Renal cortical epithelial cell (primary cell): ENCODE measurements around the gene SETD1B. TPM values are rescaled to one million over a fixed set of nuclear protein-coding genes. Genes with fewer than 3 reads are reported as not detected.
"Not testable (repeated sequence)": the region's sequence is repeated elsewhere in the genome, so short reads cannot be mapped to it uniquely, and the experiment has no call there.

Experiments used
- DNase-seq: peaks from one replicate; pipeline ENCODE4 v3.0.0-alpha.2; 2011; ENCODE audit warnings: low read depth
- total RNA-seq: library from RNA; depleted of rRNA; stranded (reverse); fragments of >200 nt; gene quantifications from 2 replicates; pipeline ENCODE4 v1.2.3, GENCODE V29; 2014

The SETD1B gene
- total RNA-seq, 1 donor from 2014 or later, result 11.9 TPM

DNA sequence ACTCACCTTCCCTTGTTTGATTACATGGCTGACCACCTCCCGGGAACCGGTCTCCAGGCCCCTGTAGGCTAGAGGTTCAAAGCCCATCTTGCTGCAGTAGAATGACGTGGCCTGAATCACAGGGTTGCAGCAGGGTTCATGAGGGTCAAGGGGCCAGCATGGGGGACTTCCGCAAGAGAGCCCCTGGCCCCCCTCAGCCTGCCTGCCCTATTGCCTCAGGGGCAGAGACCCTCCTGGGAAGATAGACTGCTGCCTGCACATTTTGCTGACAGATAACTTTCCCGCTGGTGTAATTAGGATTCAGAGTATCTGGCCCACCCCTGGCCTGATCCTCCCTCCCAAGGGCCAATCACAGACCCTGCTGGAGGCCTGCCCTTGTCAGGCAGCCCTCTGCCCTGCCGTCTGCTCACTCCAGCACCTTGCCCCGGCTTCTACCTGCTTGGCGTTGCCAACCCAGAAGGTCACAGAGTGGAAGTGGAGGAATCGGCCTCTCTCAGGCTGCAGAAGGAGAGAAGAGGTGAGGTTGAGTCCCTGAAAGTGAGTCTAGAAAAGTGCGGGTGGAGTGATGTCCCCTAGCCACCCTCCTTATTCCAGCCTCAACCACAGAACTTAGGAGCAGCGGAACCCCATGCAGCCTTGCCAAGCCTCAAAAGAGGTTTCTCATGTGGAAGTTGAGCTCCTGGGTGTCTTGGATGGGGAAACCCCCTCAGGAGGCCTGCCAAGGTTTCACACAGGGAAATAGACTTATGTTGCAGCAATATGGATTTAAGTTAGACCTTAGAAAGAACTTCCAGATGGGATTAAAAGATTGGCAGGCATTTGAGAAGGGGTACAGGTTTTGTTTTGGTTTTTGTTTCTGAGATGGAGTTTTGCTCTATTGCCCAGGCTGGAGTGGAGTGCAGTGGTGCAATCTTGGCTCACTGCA lies 53.8 kb downstream of the SETD1B start:
- DNase-seq, result peak; percentile 23

GRCh38 chr12:121858318-121858661 lies 54.5 kb downstream of the SETD1B start:
- DNase-seq, result no peak

DNA sequence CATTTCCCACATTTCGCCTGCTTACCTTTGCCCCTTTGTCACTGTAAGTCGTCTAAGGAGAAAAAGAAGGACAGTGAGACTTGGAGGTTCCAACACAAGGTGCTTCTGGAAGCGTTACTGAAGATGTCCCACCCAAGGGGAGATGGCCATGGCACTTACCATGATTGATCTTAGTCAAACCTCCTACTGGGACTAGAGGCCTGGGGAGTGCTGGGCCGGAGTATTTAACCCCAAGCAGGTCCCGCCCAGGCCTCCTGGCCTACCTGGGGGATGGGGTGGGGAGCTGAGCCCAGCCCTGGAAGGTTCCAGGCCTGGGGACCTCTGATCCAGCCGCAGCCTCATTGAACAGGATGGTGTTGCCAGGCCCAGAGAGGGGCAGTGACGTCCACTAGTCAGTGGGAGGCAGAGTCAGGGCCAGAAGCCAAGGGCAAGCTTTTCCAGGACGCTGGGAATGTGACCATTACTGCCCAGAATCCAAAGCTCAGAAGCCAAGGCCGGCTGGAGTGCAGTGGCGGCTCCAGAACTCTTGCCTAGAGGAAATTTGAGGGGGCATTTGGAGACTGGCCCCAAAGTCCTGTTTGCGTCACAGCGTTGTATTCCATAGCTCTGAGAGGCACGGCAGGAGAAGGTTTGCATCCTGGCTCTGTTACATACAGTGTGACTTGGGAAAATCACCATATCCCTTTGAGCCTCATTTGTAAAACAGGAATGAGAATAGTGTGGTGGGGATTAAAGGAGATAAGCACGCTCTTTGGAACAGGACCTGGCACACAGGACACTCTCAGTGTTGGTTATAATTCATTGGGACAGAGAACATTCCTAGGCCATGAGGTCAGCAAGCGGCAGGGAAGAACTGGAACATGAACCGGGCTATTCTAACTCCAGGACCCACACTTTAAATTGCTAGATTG lies 55.1 kb downstream of the SETD1B start, which contains the start of gene HPD:
HPD (minus strand) TSS at position 198 of the 911 bp plus-strand sequence; CDS start at position 162, 36 bp downstream.
- DNase-seq, result peak; percentile 79

DNA sequence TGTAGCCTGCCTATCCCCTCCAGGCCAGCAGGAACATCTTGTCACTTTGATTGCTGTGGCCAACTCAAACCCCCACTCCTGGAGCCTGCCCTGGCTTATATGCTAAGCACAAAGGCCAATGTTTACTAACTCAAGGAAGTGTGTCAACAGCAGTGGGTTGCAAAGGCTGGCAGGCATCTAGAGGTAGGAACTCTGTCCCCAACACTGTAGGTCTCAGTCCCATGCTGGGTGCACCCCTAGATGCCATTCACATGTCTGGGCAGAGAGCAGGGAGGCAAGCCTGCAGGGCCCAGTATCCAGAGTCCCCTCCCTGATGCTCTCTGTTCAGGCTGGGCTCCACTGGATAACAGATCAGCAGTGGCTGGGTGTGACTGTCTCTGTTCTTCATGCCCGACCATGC lies 56.4 kb downstream of the SETD1B start:
- no peak for DNase-seq

GRCh38 chr12:121860699-121861098 lies 56.9 kb downstream of the SETD1B start:
- DNase-seq, result not testable (repeated sequence)

- no peak for DNase-seq
These were observed 57.9 kb downstream of the SETD1B start for GRCh38 chr12:121861636-121862254.

DNA sequence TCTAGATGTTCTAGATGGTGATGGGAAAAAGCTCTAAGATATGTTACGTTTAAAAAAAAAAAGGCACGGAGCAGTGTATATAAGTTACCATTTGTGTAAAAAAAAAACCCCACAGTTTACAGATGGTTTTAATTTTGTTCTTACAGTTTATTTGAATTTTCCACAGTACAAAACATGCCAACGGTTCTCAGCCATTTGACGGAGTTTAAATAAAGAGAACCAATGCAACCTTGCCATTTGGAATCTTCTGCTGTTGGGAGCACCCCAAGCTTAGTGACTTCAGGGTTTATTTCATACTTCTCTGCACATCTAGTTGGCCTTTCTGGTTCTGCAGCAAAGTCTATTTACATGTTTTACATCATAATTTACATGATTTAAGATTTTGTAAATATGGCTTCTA lies 62.5 kb downstream of the SETD1B start:
- no peak for DNase-seq

DNA sequence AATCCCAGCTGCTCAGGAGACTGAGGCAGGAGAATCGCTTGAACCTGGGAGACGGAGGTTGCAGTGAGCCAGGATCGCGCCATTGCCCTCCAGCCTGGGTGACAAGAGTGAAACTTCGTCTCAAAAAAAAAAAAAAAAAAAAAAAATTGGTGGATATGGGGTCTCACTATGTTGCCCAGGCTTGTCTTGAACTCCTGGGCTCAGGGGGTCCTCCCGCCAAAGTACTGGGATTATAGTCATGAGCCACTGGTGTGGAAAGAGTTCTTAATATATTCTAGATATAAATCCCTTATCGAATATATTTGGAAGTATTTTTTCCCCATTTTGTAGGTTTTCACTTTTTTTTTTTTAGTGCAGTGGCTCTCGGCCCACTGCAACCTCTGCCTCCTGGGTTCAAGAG lies 65.4 kb downstream of the SETD1B start:
- DNase-seq, result not testable (repeated sequence)

DNA sequence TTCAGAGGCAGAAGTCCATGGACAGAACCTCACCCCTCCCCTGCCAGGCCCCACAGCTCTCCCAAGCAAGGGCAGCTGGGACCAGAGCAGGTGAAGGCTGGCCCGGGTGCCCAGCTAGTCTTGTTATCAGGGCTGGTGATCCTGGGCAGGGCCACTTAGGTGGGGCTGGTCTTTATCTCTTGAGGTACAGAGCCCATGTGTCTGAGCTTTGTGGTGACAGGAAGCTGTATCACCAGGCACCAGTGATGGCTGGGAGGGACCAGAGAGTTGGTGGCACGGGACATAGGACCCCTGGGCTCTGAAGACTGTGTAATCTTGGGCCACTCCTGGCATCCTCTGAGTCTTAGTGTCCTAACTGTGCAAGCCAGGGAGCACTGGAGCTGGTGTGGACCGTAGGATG lies 67.7 kb downstream of the SETD1B start:
- DNase-seq, result no peak

DNA sequence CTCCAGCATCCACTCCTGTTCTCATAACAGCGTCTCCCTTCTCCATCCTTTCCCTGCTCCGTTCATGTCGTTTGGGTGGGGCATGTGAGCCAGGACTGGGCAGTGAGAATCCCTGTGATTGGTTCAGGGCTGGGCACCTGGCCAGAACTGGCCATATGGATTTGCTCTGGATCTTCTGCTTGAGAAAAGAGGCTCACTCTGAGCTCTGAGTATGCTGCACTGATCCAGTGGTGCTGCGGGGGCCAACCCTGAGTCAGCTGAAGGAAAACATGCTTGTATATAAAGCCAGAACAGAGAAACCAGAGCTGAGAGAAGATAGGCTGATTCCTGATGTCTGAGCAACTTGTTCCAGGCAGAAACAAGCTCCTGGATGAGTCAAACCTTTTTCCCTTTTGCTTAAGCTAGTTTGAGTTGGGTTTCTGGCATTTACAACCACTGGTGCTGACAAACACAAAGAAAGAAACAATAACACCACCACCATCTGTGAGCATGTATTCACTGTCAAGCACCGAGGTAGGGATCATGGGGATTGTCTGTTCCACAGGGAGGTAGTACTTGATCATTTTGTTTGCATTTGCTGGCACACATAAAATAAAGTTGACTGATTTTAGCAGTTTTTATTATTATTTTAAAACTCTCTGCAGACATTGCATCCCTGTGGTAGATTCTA lies 68.9 kb downstream of the SETD1B start:
- DNase-seq, result peak; percentile 64

DNA sequence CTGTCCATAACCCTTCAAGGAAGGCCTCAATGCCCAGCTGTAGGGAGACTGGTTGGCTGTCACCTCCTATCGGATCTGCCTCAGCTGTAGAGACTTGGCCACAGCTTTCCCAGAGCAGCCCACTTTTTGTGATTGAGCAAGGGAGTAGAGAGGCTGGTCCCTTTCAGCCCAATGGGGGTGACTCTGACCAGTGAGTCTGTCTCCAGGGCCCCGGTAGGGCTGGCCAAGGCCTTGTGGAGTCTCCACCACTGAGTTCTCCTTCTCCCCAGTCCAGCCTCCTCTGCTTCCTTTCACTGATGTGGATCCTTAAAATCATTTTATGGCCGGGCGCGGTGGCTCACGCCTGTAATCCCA lies 69.4 kb downstream of the SETD1B start:
- DNase-seq, result no peak

- no peak for DNase-seq
These were observed 70.3 kb downstream of the SETD1B start for GRCh38 chr12:121874071-121874470.

DNA sequence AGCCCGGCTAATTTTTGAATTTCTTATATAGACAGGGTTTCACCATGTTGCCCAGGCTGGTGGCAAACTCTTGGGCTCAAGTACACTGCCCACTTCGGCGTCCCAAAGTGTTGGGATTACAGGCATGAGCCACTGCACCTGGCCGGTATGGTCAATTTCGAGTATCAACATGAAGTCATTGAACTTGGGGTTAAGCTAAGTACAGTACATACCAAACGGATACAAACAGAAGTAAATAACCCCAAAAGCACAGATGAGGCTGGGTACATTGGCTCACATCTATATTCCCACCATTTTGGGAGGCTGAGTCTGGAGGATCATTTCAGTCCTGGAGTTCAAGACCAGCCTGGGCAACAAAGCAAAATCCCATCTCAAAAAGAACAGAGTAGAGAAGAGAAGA lies 71.8 kb downstream of the SETD1B start:
- DNase-seq, result no peak

GRCh38 chr12:121876080-121876447 lies 72.3 kb downstream of the SETD1B start:
- DNase-seq, result not testable (repeated sequence)

Other genes with a start within 250 kb of the SETD1B start
- 15.8 and 21.0 TPM in 2 replicates for gene KDM2B, start 223.0 kb upstream of the SETD1B start, total RNA-seq
- gene ORAI1, start 177.5 kb upstream of the SETD1B start, total RNA-seq, result 6.9 and 14.0 TPM in 2 replicates
- under 0.01 and 3.1 TPM in 2 replicates for gene MORN3, start 134.4 kb upstream of the SETD1B start, total RNA-seq
- 8.5 and 12.8 TPM in 2 replicates for gene TMEM120B, start 91.3 kb upstream of the SETD1B start, total RNA-seq
- gene RHOF, start 10.3 kb upstream of the SETD1B start, total RNA-seq, result 47.3 and 82.0 TPM in 2 replicates
- 2.1 TPM in 2 replicates for gene HPD, start 54.9 kb downstream of the SETD1B start, total RNA-seq
- 62.3 and 132 TPM in 2 replicates for gene PSMD9, start 84.8 kb downstream of the SETD1B start, total RNA-seq
- gene CFAP251, start 114.6 kb downstream of the SETD1B start, total RNA-seq, result 2.4 and 16.5 TPM in 2 replicates
- gene BCL7A, start 217.9 kb downstream of the SETD1B start, total RNA-seq, result 9.7 and 24.8 TPM in 2 replicates